Neural progenitor cell (in vitro differentiated cells): Measurements from ENCODE around the gene VAPB.

Experiments used
- CTCF ChIP-seq: fragments of 200-600 bp; sonication (generic); IDR thresholded peaks from 2 replicates; pipeline ENCODE4 v1.5.1; 2017; ENCODE audit warnings: antibody characterized with exemption, mild to moderate bottlenecking
- EZH2 ChIP-seq: fragments of 200-600 bp; sonication (generic); IDR thresholded peaks from 2 replicates; pipeline ENCODE4 v1.6.1; 2017; ENCODE audit warnings: antibody characterized with exemption, mild to moderate bottlenecking, moderate library complexity

DNA sequence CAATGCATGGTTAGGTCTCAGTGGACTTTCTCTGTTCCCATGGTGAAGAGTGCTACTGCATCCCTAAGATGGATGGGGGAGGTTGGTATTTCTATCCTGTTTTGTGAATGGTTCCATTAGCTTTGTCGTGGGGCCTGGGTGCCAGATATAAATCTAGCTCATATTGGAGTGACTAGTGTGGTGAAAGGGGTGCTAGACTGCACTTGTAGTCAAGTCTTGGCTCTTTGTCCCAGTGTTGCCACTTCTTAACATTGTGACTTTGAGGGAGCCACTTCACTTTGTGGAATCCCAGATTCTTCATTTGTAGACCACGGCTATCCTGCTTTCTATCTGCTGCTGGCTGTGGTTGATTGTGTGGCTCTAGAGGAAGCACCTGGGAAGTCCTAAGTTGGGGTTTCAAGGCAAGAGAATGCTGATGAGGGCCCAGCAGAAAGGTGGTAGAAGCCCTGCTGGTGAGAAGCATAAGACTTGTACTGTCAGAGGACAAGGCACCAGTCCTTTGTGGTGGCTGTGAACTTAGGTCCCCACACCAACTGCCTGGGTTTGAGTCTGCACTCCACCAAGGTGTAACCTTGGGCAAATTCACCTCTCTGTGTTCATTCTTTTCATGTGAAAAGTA lies 44.1 kb downstream of the VAPB start:
- no peak for TF ChIP-seq CTCF
- TF ChIP-seq EZH2, result no peak
